Activated CD8-positive, alpha-beta memory T cell treated with anti-CD3 and anti-CD28 coated beads for 24 hours (primary cell): Measurements from ENCODE around the gene POM121C.
A peak's percentile ranks its signal among the peaks of the same experiment; 100 is the strongest.
"Not testable (repeated sequence)": the region's sequence is repeated elsewhere in the genome, so short reads cannot be mapped to it uniquely, and the experiment has no call there.

Experiments used
- DNase-seq: peaks from one replicate; pipeline ENCODE4 v3.0.0-alpha.2; 2020

Gene POM121C

GRCh38 chr7:75421798-75422710, 64.0 kb downstream of the POM121C start:
- peak; percentile 57 for DNase-seq

GRCh38 chr7:75420152-75420551, 65.9 kb downstream of the POM121C start:
- DNase-seq: peak; percentile 45

GRCh38 chr7:75419693-75420092, 66.4 kb downstream of the POM121C start:
- peak; percentile 43 for DNase-seq

GRCh38 chr7:75419210-75419609, 66.9 kb downstream of the POM121C start:
- DNase-seq: peak; percentile 55

GRCh38 chr7:75418292-75418858, 67.7 kb downstream of the POM121C start:
- DNase-seq: peak; percentile 53

GRCh38 chr7:75416787-75417186, 69.3 kb downstream of the POM121C start:
- DNase-seq: peak; percentile 56

- DNase-seq: peak; percentile 55
Observed at GRCh38 chr7:75415829-75416373, 70.2 kb downstream of the POM121C start.

GRCh38 chr7:75415428-75415817, 70.7 kb downstream of the POM121C start:
- DNase-seq: not testable (repeated sequence)

GRCh38 chr7:75414708-75415427, 71.2 kb downstream of the POM121C start:
- peak; percentile 54 for DNase-seq

- DNase-seq: peak; percentile 55
Observed at GRCh38 chr7:75414204-75414603, 71.9 kb downstream of the POM121C start.

GRCh38 chr7:75410823-75411173, 75.3 kb downstream of the POM121C start:
- DNase-seq: not testable (repeated sequence)

- peak; percentile 70 for DNase-seq
Observed at GRCh38 chr7:75409880-75410822, 75.9 kb downstream of the POM121C start.

- DNase-seq: not testable (repeated sequence)
Observed at GRCh38 chr7:75404663-75405062, 81.4 kb downstream of the POM121C start.

- not testable (repeated sequence) for DNase-seq
Observed at GRCh38 chr7:75403455-75404443, 82.3 kb downstream of the POM121C start.

- not testable (repeated sequence) for DNase-seq
Observed at GRCh38 chr7:75400575-75400974, 85.5 kb downstream of the POM121C start.

GRCh38 chr7:75398771-75399700, 87.1 kb downstream of the POM121C start:
- peak; percentile 56 for DNase-seq

GRCh38 chr7:75397865-75398264, 88.2 kb downstream of the POM121C start:
- DNase-seq: not testable (repeated sequence)

GRCh38 chr7:75395329-75395728, 90.8 kb downstream of the POM121C start, which contains the start of gene TRIM73:
Gene TRIM73 (plus strand): TSS chr7:75395629. CDS start chr7:75398934, 3,305 bp downstream.
- not testable (repeated sequence) for DNase-seq

- DNase-seq: not testable (repeated sequence)
Observed at GRCh38 chr7:75393194-75393593, 92.9 kb downstream of the POM121C start.
